Measurements from ENCODE around the gene TTL. TPM values are rescaled to one million over a fixed set of nuclear protein-coding genes. Genes with fewer than 3 reads are reported as not detected.

Gene TTL
- total RNA-seq, 1 donor from 2014 or later: 67.9 TPM

DNA sequence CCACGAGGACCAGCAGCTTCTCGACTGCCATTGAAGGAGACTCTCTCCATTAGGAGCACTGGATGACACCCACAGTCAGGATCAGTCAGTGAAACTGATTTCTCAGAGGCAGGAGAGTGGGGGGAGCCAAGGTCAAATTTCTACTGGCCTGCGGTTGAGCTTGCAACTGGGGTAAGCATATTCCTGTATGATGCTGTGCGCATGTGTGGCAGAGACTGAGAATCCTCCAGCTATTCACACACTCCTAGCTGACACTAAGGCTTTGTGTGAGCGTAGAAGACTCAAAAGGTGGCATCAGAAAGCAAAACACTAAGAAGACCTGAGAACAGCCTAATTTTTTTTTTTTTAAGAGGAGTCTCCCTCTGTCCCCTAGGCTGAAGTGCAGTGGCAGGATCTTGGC lies 19.8 kb upstream of the TTL start:
- H3K4me3 Mint-ChIP-seq (ENCODE audit: unreplicated experiment): no peak overlapping the region
- peaks cover 8% of the 10 kb centered on the region for H3K9me3 Mint-ChIP-seq (ENCODE audit: low read depth)
- no peak overlapping the region for H3K27ac Mint-ChIP-seq (ENCODE audit: unreplicated experiment)
- H3K27me3 Mint-ChIP-seq (ENCODE audit: low read depth): peaks cover 18% of the 10 kb centered on the region
- H3K36me3 Mint-ChIP-seq (ENCODE audit: low read depth): peaks cover 3% of the 10 kb centered on the region
- no peak for DNase-seq (ENCODE audit: low spot score)
- no peaks in the 10 kb centered on the region for H3K4me1 Mint-ChIP-seq (ENCODE audit: low read depth)
- no peak for TF ChIP-seq CTCF (IDR thresholded peaks at IDR 0.05)

GRCh38 chr2:112463256-112463655 lies 18.7 kb upstream of the TTL start:
- H3K4me1 Mint-ChIP-seq (ENCODE audit: low read depth): no peaks in the 10 kb centered on the region
- H3K4me3 Mint-ChIP-seq (ENCODE audit: unreplicated experiment): no peak overlapping the region
- peaks cover 15% of the 10 kb centered on the region for H3K27me3 Mint-ChIP-seq (ENCODE audit: low read depth)
- no peak for TF ChIP-seq CTCF (IDR thresholded peaks at IDR 0.05)
- peaks cover 18% of the 10 kb centered on the region for H3K9me3 Mint-ChIP-seq (ENCODE audit: low read depth)
- no peak for DNase-seq (ENCODE audit: low spot score)
- H3K36me3 Mint-ChIP-seq (ENCODE audit: low read depth): peaks cover 3% of the 10 kb centered on the region
- H3K27ac Mint-ChIP-seq (ENCODE audit: unreplicated experiment): no peak overlapping the region

- H3K27me3 Mint-ChIP-seq (ENCODE audit: low read depth): peaks cover 7% of the 10 kb centered on the region
Measured at GRCh38 chr2:112465382-112465781, 16.6 kb upstream of the TTL start.

DNA sequence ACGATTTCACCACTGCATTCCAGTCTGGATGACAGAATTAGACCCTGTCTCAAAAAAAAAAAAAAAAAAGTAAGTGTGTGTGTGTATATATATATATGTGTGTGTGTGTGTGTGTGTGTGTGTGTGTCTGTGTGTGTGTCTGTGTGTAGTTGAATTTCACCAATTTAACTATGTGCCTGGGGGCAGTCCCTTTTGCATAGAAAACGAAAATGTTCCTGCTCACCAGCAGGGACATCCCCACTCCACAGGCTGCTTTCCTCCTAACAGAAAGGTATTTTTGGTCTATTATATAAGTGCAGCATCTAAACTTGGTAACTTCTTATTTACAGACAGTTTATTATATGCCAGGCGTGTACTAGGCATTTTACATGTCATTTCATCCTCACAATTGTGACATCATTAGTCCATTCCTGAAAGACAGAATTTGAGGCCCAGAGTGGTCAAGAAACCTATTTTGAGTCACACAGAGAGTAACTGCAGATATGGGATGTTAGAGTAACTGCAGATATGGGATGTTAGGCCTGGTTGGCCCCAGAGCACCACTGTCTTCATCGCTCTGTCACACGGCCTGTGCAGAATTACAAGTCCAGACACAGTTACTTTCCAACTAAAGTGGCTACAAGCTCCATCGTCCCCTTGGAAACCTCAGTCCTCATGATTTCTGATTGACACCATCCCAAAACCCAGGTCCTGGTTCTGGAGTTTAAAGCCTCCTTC lies 9.3 kb upstream of the TTL start:
- Mint-ChIP-seq H3K4me1 (ENCODE audit: low read depth) (no peaks in the 10 kb centered on the region), H3K9me3 (ENCODE audit: low read depth) (peaks cover 14% of the 10 kb centered on the region), H3K27me3 (ENCODE audit: low read depth) (no peaks in the 10 kb centered on the region), H3K27ac (ENCODE audit: unreplicated experiment) (no peak overlapping the region), H3K4me3 (ENCODE audit: unreplicated experiment) (no peak overlapping the region), H3K36me3 (ENCODE audit: low read depth) (peaks cover 2% of the 10 kb centered on the region)
- DNase-seq (ENCODE audit: low spot score): no peak
- TF ChIP-seq CTCF (IDR thresholded peaks at IDR 0.05): no peak

More at GRCh38 chr2:112465382-112465781, 16.6 kb upstream of the TTL start:
- DNase-seq (ENCODE audit: low spot score): no peak
- Mint-ChIP-seq H3K36me3 (ENCODE audit: low read depth) (peaks cover 5% of the 10 kb centered on the region), H3K4me3 (ENCODE audit: unreplicated experiment) (no peak overlapping the region), H3K27ac (ENCODE audit: unreplicated experiment) (no peak overlapping the region), H3K4me1 (ENCODE audit: low read depth) (no peaks in the 10 kb centered on the region), H3K9me3 (ENCODE audit: low read depth) (peaks cover 27% of the 10 kb centered on the region)
- TF ChIP-seq CTCF (IDR thresholded peaks at IDR 0.05): peak; percentile 48

- H3K27ac Mint-ChIP-seq (ENCODE audit: unreplicated experiment): no peak overlapping the region
- H3K9me3 Mint-ChIP-seq (ENCODE audit: low read depth): no peaks in the 10 kb centered on the region
- H3K4me1 Mint-ChIP-seq (ENCODE audit: low read depth): peaks cover 3% of the 10 kb centered on the region
- TF ChIP-seq CTCF (IDR thresholded peaks at IDR 0.05): no peak
- H3K36me3 Mint-ChIP-seq (ENCODE audit: low read depth): no peaks in the 10 kb centered on the region
- no peak for DNase-seq (ENCODE audit: low spot score)
- no peaks in the 10 kb centered on the region for H3K27me3 Mint-ChIP-seq (ENCODE audit: low read depth)
- no peak overlapping the region for H3K4me3 Mint-ChIP-seq (ENCODE audit: unreplicated experiment)
Measured at GRCh38 chr2:112474844-112475486, 7.0 kb upstream of the TTL start.

Data from chondrocyte (in vitro differentiated cells).